ENCODE measurements around the gene SRCAP. TPM values are rescaled to one million over a fixed set of nuclear protein-coding genes. Genes with fewer than 3 reads are reported as not detected.

SRCAP gene
- total RNA-seq, 6 experiments from 2014 or later = 43.4 to 48.1 (median 45.9) TPM

DNA sequence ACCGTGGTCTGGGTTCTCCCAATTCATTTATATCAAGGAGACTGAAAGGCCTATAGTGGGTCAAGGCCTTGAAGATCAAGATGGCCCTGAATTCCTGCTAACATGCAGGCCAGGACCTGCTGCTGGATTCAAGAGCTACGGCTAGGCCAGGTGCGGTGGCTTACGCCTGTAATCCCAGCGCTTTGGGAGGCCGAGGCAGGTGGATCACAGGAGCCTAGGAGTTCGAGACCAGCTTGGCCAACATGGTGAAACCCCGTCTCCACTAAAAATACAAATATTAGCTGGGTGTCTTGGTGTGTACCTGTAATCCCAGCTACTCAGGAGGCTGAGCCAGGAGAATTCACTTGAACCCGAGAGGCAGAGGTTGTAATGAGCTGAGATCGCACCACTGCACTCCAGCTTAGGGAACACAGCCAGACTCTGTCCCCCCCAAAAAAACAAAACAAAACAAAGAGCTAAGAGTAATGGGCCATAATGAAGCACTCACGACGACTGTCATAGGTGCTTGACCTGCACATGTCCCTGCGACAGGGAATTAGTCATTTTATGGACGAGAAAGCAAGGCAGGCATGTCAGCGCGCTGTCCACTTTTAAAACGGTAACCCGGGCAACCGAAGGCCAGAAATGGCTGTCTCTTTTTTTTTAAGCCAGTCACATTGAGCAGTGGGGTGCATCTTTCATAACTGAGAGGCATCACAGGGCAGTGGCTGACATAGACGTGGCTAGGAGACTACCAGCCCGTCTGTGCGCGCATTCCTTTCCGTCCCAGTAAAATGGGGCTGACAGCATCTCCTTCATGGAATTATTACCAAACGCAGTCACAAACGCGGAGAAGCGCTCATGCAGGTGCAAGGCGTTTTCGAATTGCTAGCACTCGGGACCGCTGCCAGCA lies 41.8 kb upstream of the SRCAP start:
- peaks cover 47% of the 10 kb centered on the region for H3K4me1 Mint-ChIP-seq (ENCODE audit: low read depth)
- H3K4me3 Mint-ChIP-seq = peak overlapping the region; percentile 87
- TF ChIP-seq, protein P1, sequence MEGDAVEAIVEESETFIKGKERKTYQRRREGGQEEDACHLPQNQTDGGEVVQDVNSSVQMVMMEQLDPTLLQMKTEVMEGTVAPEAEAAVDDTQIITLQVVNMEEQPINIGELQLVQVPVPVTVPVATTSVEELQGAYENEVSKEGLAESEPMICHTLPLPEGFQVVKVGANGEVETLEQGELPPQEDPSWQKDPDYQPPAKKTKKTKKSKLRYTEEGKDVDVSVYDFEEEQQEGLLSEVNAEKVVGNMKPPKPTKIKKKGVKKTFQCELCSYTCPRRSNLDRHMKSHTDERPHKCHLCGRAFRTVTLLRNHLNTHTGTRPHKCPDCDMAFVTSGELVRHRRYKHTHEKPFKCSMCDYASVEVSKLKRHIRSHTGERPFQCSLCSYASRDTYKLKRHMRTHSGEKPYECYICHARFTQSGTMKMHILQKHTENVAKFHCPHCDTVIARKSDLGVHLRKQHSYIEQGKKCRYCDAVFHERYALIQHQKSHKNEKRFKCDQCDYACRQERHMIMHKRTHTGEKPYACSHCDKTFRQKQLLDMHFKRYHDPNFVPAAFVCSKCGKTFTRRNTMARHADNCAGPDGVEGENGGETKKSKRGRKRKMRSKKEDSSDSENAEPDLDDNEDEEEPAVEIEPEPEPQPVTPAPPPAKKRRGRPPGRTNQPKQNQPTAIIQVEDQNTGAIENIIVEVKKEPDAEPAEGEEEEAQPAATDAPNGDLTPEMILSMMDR (IDR thresholded peaks at IDR 0.05) = no peak
- H3K27me3 Mint-ChIP-seq (ENCODE audit: insufficient read depth) = peaks cover 2% of the 10 kb centered on the region; the same call in 1 of the 2 replicates
- peaks cover 28% of the 10 kb centered on the region for H3K36me3 Mint-ChIP-seq (ENCODE audit: low read depth)
- H3K27ac Mint-ChIP-seq = peak overlapping the region; percentile 96
- DNase-seq = no peak
- no peaks in the 10 kb centered on the region for H3K9me3 Mint-ChIP-seq

DNA sequence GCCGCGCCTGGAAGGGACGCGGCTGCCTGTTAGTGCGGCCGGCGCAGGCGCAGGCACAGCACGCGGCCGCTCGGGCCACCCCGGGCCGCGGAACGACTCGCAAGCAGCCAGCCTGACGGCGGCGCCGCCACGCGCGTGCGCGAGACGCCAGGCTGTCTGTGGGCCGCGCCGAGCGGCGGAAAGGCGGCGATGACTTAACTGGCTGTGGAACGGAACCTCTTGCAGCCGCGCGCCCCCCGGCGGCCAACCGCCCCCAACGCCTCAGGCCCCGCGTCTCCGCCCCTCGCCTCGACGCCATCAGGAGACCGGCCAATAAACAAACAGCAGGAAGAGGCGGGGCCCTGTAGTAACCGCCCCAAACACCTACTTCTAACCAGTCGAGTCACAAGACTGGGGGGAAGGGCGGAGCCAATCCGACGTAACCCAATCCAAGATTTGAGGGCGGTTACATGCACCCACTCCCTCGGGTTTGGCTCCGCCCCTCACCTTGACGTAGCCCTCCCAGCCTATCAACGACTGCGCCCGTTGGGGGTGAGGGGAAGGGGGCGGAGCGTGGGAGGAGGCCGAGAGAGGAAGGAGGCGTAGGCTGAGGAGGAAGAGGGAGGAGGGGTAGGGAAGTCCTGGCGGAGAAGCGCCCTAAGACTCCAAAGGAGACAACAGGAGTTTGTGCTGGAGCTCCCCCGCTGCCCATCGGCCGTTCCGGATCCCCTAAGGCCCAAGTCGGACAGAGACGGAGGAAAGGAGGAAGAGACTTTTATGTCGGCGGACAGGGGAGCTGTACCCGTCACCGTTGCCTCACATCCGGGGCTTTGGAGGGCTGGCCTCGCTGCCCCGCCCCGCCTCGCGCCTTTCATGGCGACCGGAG lies 40.9 kb upstream of the SRCAP start, which contains the start of gene FBRS:
TSS of gene FBRS (plus strand) at position 566 of the 865 bp plus-strand sequence. CDS start 1,088 bp downstream, outside the sequence.
- peak within 1 kb of the TSS; percentile 100 for H3K27ac Mint-ChIP-seq
- TF ChIP-seq, protein P1 (IDR thresholded peaks at IDR 0.05) = peak; percentile 90
- peaks cover 2% of the 10 kb centered on the region; the same call in 1 of the 2 replicates for H3K27me3 Mint-ChIP-seq (ENCODE audit: insufficient read depth)
- H3K36me3 Mint-ChIP-seq (ENCODE audit: low read depth) = peaks cover 27% of the 10 kb centered on the region
- no peaks in the 10 kb centered on the region for H3K9me3 Mint-ChIP-seq
- peak; percentile 100 for DNase-seq
- peaks cover 43% of the 10 kb centered on the region for H3K4me1 Mint-ChIP-seq (ENCODE audit: low read depth)
- peak within 1 kb of the TSS; percentile 97 for H3K4me3 Mint-ChIP-seq

DNA sequence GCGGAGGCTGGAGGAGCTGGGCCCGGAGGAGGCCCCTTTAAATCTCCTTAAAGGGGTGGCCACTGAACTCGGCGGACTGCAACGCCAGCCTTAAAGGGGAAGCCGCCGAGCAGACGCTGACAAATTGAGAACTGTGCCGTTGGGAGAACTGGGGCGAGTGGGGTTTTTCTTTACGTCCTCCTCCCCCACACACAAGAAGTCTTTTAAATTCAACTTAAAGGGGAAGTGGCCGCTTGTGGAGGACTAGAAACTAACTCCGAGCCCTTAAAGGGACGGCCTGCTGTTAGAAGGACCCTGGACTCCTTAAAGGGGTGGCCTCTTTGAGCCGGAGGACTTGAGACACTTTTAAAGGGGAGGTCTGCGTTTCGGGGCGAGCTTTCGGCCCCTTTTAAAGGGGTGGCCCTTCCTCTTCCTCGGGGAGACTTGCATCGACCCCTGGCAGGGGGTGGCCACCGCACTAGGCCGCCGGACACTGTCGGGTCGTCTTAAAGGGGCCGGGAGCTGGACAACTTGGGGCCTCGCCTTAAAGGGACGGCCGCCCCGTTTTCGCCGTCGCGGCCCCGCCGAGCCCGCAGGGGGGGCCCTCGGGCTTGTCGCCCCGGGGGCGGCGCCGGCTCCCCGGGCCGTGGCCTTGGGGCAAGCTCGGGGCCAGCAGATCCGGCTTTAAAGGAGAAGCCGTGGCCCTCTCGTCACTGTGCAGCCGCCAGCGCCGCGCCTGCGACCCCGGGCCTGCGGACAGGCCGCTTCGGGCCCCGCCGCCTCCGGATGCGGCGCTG lies 40.1 kb upstream of the SRCAP start:
- DNase-seq = peak; percentile 94
- H3K27me3 Mint-ChIP-seq (ENCODE audit: insufficient read depth) = peaks cover 2% of the 10 kb centered on the region; the same call in 1 of the 2 replicates
- peaks cover 50% of the 10 kb centered on the region for H3K4me1 Mint-ChIP-seq (ENCODE audit: low read depth)
- TF ChIP-seq, protein P1 (IDR thresholded peaks at IDR 0.05) = peak; percentile 29; the same call in 1 of the 2 replicates
- H3K9me3 Mint-ChIP-seq = no peaks in the 10 kb centered on the region
- H3K4me3 Mint-ChIP-seq = peak overlapping the region; percentile 97
- peak overlapping the region; percentile 100 for H3K27ac Mint-ChIP-seq
- H3K36me3 Mint-ChIP-seq (ENCODE audit: low read depth) = peaks cover 35% of the 10 kb centered on the region

DNA sequence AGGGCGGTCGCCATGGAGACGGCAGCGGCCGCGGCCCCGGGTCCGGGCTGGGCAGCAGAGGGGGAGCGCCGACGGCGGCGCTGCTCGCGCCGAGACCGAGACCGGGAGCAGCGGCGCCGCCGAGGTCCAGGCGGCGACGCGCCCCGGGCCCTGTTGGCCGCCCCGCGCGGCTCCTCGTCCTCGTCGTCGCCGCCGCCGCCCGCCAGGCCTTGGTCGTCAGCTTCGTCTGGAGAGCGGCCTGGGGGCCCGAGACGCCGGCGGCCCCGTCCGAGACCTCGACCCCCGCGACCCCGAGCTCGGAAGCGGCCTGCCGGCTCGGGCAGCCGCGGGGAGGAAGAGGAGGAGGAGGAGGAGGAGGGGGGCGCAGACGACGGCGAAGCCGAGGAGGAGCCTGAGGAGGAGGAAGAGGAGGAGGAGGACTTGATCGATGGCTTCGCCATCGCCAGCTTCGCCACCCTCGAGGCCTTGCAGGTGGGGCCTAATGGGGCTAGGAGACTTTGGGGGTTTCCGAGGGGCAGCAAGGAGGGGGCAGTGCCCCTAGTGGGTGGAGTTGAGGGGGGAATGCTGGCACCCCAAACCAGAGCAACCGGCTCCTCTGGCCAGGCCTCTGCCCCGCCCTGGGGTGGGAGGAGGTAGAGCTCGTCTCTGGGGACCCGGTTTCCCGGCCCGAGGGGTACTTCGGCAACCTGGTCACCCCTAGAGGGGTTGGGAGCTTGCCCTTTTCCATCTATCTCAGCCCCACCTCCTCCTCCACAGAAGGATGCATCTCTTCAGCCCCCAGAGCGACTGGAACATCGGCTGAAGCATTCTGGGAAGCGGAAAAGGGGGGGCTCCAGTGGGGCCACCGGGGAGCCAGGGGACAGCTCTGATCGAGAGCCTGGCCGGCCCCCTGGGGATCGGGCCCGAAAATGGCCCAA lies 39.2 kb upstream of the SRCAP start:
- DNase-seq = no peak
- Mint-ChIP-seq H3K27me3 (ENCODE audit: insufficient read depth) (peaks cover 2% of the 10 kb centered on the region; the same call in 1 of the 2 replicates), H3K27ac (peak overlapping the region; percentile 85), H3K9me3 (no peaks in the 10 kb centered on the region), H3K36me3 (ENCODE audit: low read depth) (peaks cover 35% of the 10 kb centered on the region), H3K4me3 (peak overlapping the region; percentile 93), H3K4me1 (ENCODE audit: low read depth) (peaks cover 50% of the 10 kb centered on the region)
- TF ChIP-seq, protein P1 (IDR thresholded peaks at IDR 0.05) = peak; percentile 52
